DND-41 (cell line): ENCODE measurements around the gene PARD6G.

Source experiments
- ATAC-seq: fragments of 200-7000 bp; cut with Tn5 transposase; 3 replicates; pipeline ENCODE4 v1.9.1; 2021; ENCODE audit warnings: low read depth; ENCODE audit not compliant: insufficient read depth
- DNase-seq: peaks from one replicate; pipeline ENCODE4 v3.0.0-alpha.2; 2020
- H2AFZ ChIP-seq: 2 replicates; pipeline ENCODE4 v1.6.0; 2012; ENCODE audit warnings: low read depth, low read length
- H3K27ac ChIP-seq: 2 replicates; pipeline ENCODE4 v1.5.1; 2012; ENCODE audit warnings: low read length, inconsistent platforms
- H3K27me3 ChIP-seq: fragments of 200-600 bp; sonication (generic); 2 replicates; pipeline ENCODE4 v1.6.0; 2012; ENCODE audit warnings: low read length, mild to moderate bottlenecking, inconsistent platforms; ENCODE audit not compliant: insufficient read depth, poor library complexity
- H3K36me3 ChIP-seq: 2 replicates; pipeline ENCODE4 v1.5.1; 2012; ENCODE audit warnings: low read length, inconsistent platforms; ENCODE audit not compliant: insufficient read depth
- H3K4me1 ChIP-seq: 2 replicates; pipeline ENCODE4 v1.5.1; 2012; ENCODE audit warnings: mild to moderate bottlenecking, low read length; ENCODE audit not compliant: insufficient read depth
- H3K4me2 ChIP-seq: 2 replicates; pipeline ENCODE4 v1.6.0; 2012; ENCODE audit warnings: mild to moderate bottlenecking, moderate library complexity, low read length, inconsistent platforms; ENCODE audit not compliant: insufficient read depth
- H3K4me3 ChIP-seq, 2 experiments: fragments of 200-600 bp in 1 of 2; shearing (Covaris generic) in 1 of 2; 2 replicates each; pipeline ENCODE4 v1.5.1; 2012 to 2016; ENCODE audit warnings: inconsistent platforms in 2 of 2, low read length in 2 of 2, mild to moderate bottlenecking in 2 of 2, low read depth in 1 of 2, moderate library complexity in 1 of 2
- H3K79me2 ChIP-seq: 2 replicates; pipeline ENCODE4 v1.6.0; 2012; ENCODE audit warnings: low read length, inconsistent platforms; ENCODE audit not compliant: insufficient read depth
- H3K9ac ChIP-seq: 2 replicates; pipeline ENCODE4 v1.6.0; 2012; ENCODE audit warnings: low read depth, mild to moderate bottlenecking, inconsistent platforms, low read length, moderate library complexity
- H3K9me3 ChIP-seq: 2 replicates; pipeline ENCODE4 v1.5.1; 2012; ENCODE audit warnings: low read length, moderate library complexity, mild to moderate bottlenecking, inconsistent platforms; ENCODE audit not compliant: insufficient read depth, severe bottlenecking
- H4K20me1 ChIP-seq: 2 replicates; pipeline ENCODE4 v1.6.0; 2012; ENCODE audit warnings: low read length; ENCODE audit not compliant: insufficient read depth
- CTCF ChIP-seq: IDR thresholded peaks from 2 replicates; pipeline ENCODE4 v1.5.1; 2012; ENCODE audit warnings: borderline replicate concordance, low read length, moderate library complexity, mild to moderate bottlenecking; ENCODE audit not compliant: poor library complexity, severe bottlenecking; ENCODE audit errors: extremely low read depth
- EZH2 ChIP-seq: IDR thresholded peaks from 3 replicates; pipeline ENCODE4 v1.6.1; 2012; ENCODE audit warnings: borderline replicate concordance, low read depth, mild to moderate bottlenecking, moderate library complexity, low read length, inconsistent platforms; ENCODE audit not compliant: severe bottlenecking

PARD6G gene

GRCh38 chr18:80163183-80163582 lies 84.1 kb downstream of the PARD6G start:
- TF ChIP-seq EZH2: no peak
- no peak for TF ChIP-seq CTCF
- ATAC-seq: no peak
- H3K79me2 ChIP-seq: no peaks in the 10 kb centered on the region

GRCh38 chr18:80161781-80162417 lies 85.4 kb downstream of the PARD6G start:
- no peak for DNase-seq
- 0 out of 2 replicates have a peak, but pooled peaks cover 6% of the 10 kb centered on the region for H3K36me3 ChIP-seq
- H4K20me1 ChIP-seq: peaks cover 3% of the 10 kb centered on the region; the same call in 1 of the 2 replicates
- H2AFZ ChIP-seq: no peak overlapping the region
- ATAC-seq: no peak
- H3K4me1 ChIP-seq: peaks cover 2% of the 10 kb centered on the region
- H3K79me2 ChIP-seq: no peaks in the 10 kb centered on the region
- peaks cover 15% of the 10 kb centered on the region for H3K9me3 ChIP-seq
- no peak overlapping the region for H3K9ac ChIP-seq
- no peak overlapping the region for H3K4me2 ChIP-seq
- H3K27me3 ChIP-seq: no peaks in the 10 kb centered on the region
- TF ChIP-seq EZH2 (no peak), CTCF (no peak)
- no peak overlapping the region for H3K27ac ChIP-seq
- no peak overlapping the region for H3K4me3 ChIP-seq

More at GRCh38 chr18:80163183-80163582, 84.1 kb downstream of the PARD6G start:
- no peak overlapping the region for H3K4me2 ChIP-seq
- H3K36me3 ChIP-seq: 0 out of 2 replicates have a peak, but pooled peaks cover 5% of the 10 kb centered on the region
- H2AFZ ChIP-seq: no peak overlapping the region
- DNase-seq: no peak
- no peak overlapping the region for H3K4me3 ChIP-seq
- H4K20me1 ChIP-seq: peaks cover 2% of the 10 kb centered on the region; the same call in 1 of the 2 replicates
- H3K4me1 ChIP-seq: peaks cover 15% of the 10 kb centered on the region
- H3K9me3 ChIP-seq: peaks cover 15% of the 10 kb centered on the region
- H3K9ac ChIP-seq: no peak overlapping the region
- no peak overlapping the region for H3K27ac ChIP-seq
- H3K27me3 ChIP-seq: no peaks in the 10 kb centered on the region

- TF ChIP-seq CTCF (no peak), EZH2 (no peak)
- Histone ChIP-seq H3K4me2 (no peak overlapping the region), H3K4me1 (no peaks in the 10 kb centered on the region), H2AFZ (no peak overlapping the region), H3K9me3 (peaks cover 15% of the 10 kb centered on the region), H3K27ac (no peak overlapping the region), H3K9ac (no peak overlapping the region), H4K20me1 (peaks cover 3% of the 10 kb centered on the region; the same call in 1 of the 2 replicates), H3K79me2 (no peaks in the 10 kb centered on the region), H3K27me3 (no peaks in the 10 kb centered on the region), H3K4me3 (no peak overlapping the region), H3K36me3 (0 out of 2 replicates have a peak, but pooled peaks cover 6% of the 10 kb centered on the region)
- DNase-seq (no peak), ATAC-seq (no peak)
Measured at GRCh38 chr18:80159713-80160636, 87.3 kb downstream of the PARD6G start.
